Fibroblast of mammary gland (primary cell): ENCODE measurements around the gene PPCS.

Experiments used
- DNase-seq: peaks from one replicate; pipeline ENCODE4 v3.0.0-alpha.2; 2010; ENCODE audit warnings: low read depth
- H3K4me3 ChIP-seq: 2 replicates; pipeline ENCODE4 v1.5.1; 2011; ENCODE audit warnings: low read depth, mild to moderate bottlenecking, low read length, moderate library complexity; ENCODE audit not compliant: control insufficient read depth
- CTCF ChIP-seq: conservative IDR thresholded peaks from 2 replicates; pipeline ENCODE4 v1.5.1; 2011; ENCODE audit warnings: low read depth, low read length, inconsistent platforms; ENCODE audit not compliant: control insufficient read depth, insufficient read depth

Gene PPCS

GRCh38 chr1:42431514-42431913 lies 24.8 kb upstream of the PPCS start:
- DNase-seq = no peak
- TF ChIP-seq CTCF = no peak
- H3K4me3 ChIP-seq = no peak overlapping the region

- H3K4me3 ChIP-seq = no peak overlapping the region
- TF ChIP-seq CTCF = no peak
- DNase-seq = no peak
Observed at GRCh38 chr1:42432714-42433113, 23.6 kb upstream of the PPCS start.

DNA sequence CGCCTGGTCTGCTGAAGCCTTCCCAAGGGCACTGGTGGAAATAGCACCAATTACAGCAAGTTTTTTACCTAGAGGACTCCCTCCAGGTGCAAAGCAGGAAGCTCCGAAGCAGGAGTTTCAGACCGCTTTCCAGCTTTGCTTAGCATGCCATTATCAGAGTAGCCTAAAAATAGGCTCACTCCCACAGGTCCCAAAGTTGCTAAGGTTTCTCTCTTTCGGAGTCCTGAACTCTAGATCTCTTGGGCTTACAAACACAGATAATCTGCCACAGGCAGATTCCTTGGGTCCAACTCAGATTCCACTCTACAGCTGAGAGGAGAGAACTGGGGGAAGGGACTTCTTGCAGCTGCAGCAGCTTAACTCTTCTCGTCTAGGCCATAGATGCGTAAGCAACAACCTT lies 23.0 kb upstream of the PPCS start:
- no peak for DNase-seq
- no peak for TF ChIP-seq CTCF
- H3K4me3 ChIP-seq = no peak overlapping the region

- H3K4me3 ChIP-seq = no peak overlapping the region
- no peak for DNase-seq
- no peak for TF ChIP-seq CTCF
Observed at GRCh38 chr1:42434340-42434739, 22.0 kb upstream of the PPCS start.

DNA sequence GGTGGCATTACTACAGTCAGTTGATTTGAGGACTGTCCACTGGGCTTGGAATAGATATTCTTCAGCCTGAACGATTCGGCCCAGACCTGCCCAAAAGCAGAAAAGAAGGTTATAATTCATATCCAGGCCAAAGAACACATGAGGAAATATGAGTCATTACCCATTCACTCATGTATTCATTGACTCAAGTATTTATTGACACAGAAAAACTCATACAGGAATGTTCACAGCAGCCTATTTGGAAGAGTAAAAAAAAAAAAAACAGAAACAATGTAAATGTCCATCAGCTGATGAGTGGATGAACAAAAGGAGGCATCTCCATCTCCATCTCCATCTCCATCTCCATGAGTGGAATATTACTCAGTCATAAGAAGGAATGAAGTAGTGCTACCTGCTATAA lies 16.4 kb upstream of the PPCS start:
- H3K4me3 ChIP-seq = no peak overlapping the region
- DNase-seq = peak; percentile 88
- no peak for TF ChIP-seq CTCF

DNA sequence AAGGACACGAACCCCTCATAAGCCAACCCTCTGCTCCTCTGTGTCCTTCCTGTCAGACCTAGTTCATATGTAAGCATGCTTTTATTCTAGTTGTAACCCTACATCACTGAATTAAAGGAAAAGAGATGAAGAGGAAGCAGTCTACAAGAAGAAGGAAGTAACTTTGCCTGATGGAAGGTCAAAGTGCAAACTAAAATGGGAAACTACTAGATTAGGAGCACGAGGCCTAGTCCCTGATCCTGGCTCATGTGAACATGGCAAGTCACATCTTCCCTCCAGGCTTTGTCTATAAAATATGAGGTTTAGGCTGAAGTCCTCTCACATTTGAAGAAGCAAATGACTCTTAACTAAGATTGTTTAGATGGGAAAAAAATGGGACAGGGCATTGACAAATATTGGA lies 13.7 kb upstream of the PPCS start:
- TF ChIP-seq CTCF = no peak
- DNase-seq = no peak
- H3K4me3 ChIP-seq = no peak overlapping the region

DNA sequence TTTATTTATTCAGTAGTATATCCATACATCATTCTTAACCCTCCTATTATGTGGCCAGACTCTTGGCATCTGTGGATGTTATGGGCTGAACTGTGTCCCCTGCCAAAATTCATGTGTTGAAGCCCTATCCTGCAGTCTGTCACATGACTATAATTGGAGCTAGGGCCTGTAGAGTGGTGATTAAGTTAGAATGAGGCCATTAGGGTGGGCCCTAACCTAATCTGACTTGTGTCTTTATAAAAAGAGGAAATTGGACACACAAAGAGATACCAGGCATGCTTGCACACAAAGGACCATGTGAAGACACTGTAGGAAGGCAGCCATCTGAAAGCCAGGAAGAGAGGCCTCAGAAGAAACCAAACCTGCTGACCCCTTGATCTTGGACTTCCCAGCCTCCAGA lies 7.1 kb upstream of the PPCS start:
- no peak overlapping the region for H3K4me3 ChIP-seq
- no peak for TF ChIP-seq CTCF
- no peak for DNase-seq
